Sigmoid colon (tissue), 4 donors: Measurements from ENCODE around the gene GDF10.

Experiments
- EP300 ChIP-seq, 4 donors: sonication (generic); formaldehyde crosslinking; IDR thresholded peaks; one replicate each; pipeline ENCODE4 v1.6.1; 2017; ENCODE audit warnings: antibody characterized with exemption in 4 of 4
- POLR2AphosphoS5 ChIP-seq, 4 donors: sonication (generic); formaldehyde crosslinking; IDR thresholded peaks; one replicate each; pipeline ENCODE4 v1.6.1; 2017; ENCODE audit warnings: antibody characterized with exemption in 4 of 4
- TF ChIP-seq, protein P1 (sequence below), 4 experiments: fragments of 450-650 bp in 3 of 4; fragments of 200-600 bp in 1 of 4; IDR thresholded peaks; one replicate each; pipeline ENCODE4 v1.5.1; 2016 to 2019; ENCODE audit warnings: antibody characterized with exemption in 4 of 4, mild to moderate bottlenecking in 3 of 4, moderate library complexity in 2 of 4

DNA sequence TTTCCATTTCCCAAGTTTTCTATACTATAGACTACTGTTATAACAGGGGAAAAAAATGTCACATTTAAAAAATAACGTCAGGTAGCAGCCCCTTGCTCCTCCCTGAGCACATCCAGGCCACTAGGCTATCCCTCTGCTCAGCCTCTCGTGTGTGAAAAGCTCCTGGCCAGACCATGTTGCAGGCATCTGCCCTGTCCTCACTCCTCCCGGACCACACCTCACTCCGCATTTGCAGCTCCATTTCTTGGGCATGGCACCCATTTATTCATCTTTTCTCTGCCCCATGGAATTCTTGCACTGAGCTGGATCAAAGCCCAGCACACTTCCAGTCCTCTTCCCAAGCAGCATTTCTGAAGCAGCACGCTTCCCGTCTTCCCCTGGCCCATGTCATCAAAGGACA lies 20.8 kb downstream of the GDF10 start:
- no peak for TF ChIP-seq POLR2AphosphoS5 (IDR thresholded peaks at IDR 0.05)
- TF ChIP-seq EP300 (IDR thresholded peaks at IDR 0.05): no peak
- TF ChIP-seq, protein P1, sequence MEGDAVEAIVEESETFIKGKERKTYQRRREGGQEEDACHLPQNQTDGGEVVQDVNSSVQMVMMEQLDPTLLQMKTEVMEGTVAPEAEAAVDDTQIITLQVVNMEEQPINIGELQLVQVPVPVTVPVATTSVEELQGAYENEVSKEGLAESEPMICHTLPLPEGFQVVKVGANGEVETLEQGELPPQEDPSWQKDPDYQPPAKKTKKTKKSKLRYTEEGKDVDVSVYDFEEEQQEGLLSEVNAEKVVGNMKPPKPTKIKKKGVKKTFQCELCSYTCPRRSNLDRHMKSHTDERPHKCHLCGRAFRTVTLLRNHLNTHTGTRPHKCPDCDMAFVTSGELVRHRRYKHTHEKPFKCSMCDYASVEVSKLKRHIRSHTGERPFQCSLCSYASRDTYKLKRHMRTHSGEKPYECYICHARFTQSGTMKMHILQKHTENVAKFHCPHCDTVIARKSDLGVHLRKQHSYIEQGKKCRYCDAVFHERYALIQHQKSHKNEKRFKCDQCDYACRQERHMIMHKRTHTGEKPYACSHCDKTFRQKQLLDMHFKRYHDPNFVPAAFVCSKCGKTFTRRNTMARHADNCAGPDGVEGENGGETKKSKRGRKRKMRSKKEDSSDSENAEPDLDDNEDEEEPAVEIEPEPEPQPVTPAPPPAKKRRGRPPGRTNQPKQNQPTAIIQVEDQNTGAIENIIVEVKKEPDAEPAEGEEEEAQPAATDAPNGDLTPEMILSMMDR (IDR thresholded peaks at IDR 0.05): no peak
